Astrocyte (in vitro differentiated cells and primary cell): ENCODE data around the gene CHST5. TPM values are rescaled to one million over a fixed set of nuclear protein-coding genes. Genes with fewer than 3 reads are reported as not detected.

Source experiments
- total RNA-seq: library from RNA; stranded (reverse); gene quantifications from 2 replicates; pipeline ENCODE4 v1.2.1, GENCODE V29; 2021

Gene CHST5
- total RNA-seq, 1 donor from 2014 or later, result 0.09 TPM

Other genes starting within 250 kb of the CHST5 start
- gene CFDP1, start 102.6 kb downstream of the CHST5 start, total RNA-seq, result 36.9 and 38.7 TPM in 2 replicates
- gene TMEM170A, start 71.4 kb downstream of the CHST5 start, total RNA-seq, result 15.2 and 16.4 TPM in 2 replicates
- 2.5 and 3.4 TPM in 2 replicates for gene CHST6, start 40.7 kb downstream of the CHST5 start, total RNA-seq
- gene TMEM231, start 20.1 kb upstream of the CHST5 start, total RNA-seq, result 10.5 and 10.7 TPM in 2 replicates
- gene GABARAPL2, start 30.3 kb upstream of the CHST5 start, total RNA-seq, result 108 and 109 TPM in 2 replicates
- gene ADAT1, start 87.2 kb upstream of the CHST5 start, total RNA-seq, result 37.4 and 37.9 TPM in 2 replicates
- 150 and 155 TPM in 2 replicates for gene KARS1, start 111.6 kb upstream of the CHST5 start, total RNA-seq
- 57.4 and 65.7 TPM in 2 replicates for gene TERF2IP, start 111.7 kb upstream of the CHST5 start, total RNA-seq
- gene CPHXL2, start 140.9 kb upstream of the CHST5 start, total RNA-seq, result not detected in 2 replicates
- gene DUXB, start 165.4 kb upstream of the CHST5 start, total RNA-seq, result not detected in 2 replicates
- gene CPHXL, start 190.4 kb upstream of the CHST5 start, total RNA-seq, result not detected in 2 replicates